NCI-H510A treated with DMSO at 0.1 percent for 48 hours (cell line): ENCODE measurements around the gene ARMC2.
"Not testable (repeated sequence)": the region's sequence is repeated elsewhere in the genome, so short reads cannot be mapped to it uniquely, and the experiment has no call there.

ENCODE experiments used
- DNase-seq: peaks from one replicate; lab custom pipeline; 2025; lab: John Stamatoyannopoulos, UW

ARMC2 gene

GRCh38 chr6:108832738-108833137 lies 15.5 kb upstream of the ARMC2 start:
- DNase-seq = no peak

- DNase-seq = peak; percentile 16
These were observed 12.9 kb upstream of the ARMC2 start for GRCh38 chr6:108835218-108835850.

GRCh38 chr6:108836061-108836460 lies 12.2 kb upstream of the ARMC2 start:
- DNase-seq = no peak

- DNase-seq = no peak
These were observed 10.8 kb upstream of the ARMC2 start for GRCh38 chr6:108837236-108837971.

- DNase-seq = no peak
These were observed 10.0 kb upstream of the ARMC2 start for GRCh38 chr6:108838101-108838717.

GRCh38 chr6:108839083-108839642 lies 9.1 kb upstream of the ARMC2 start:
- DNase-seq = no peak

- no peak for DNase-seq
These were observed 7.3 kb upstream of the ARMC2 start for GRCh38 chr6:108840919-108841318.

- no peak for DNase-seq
These were observed 6.8 kb upstream of the ARMC2 start for GRCh38 chr6:108841377-108841855.

GRCh38 chr6:108844135-108844534 lies 4.1 kb upstream of the ARMC2 start:
- no peak for DNase-seq

- no peak for DNase-seq
These were observed 3.1 kb upstream of the ARMC2 start for GRCh38 chr6:108845145-108845544.

- DNase-seq = no peak
These were observed 2.1 kb upstream of the ARMC2 start for GRCh38 chr6:108846101-108846500.

GRCh38 chr6:108846628-108847027 lies 1.6 kb upstream of the ARMC2 start:
- DNase-seq = no peak

GRCh38 chr6:108847738-108848115 lies 495 bp upstream of the ARMC2 start:
- no peak for DNase-seq

- DNase-seq = no peak
These were observed 2.6 kb downstream of the ARMC2 start for GRCh38 chr6:108850669-108851465.

- DNase-seq = no peak
These were observed 3.5 kb downstream of the ARMC2 start for GRCh38 chr6:108851756-108852155.

GRCh38 chr6:108853077-108853476 lies 4.9 kb downstream of the ARMC2 start:
- DNase-seq = no peak

GRCh38 chr6:108862479-108863191 lies 14.4 kb downstream of the ARMC2 start:
- no peak for DNase-seq

GRCh38 chr6:108865751-108866286 lies 17.6 kb downstream of the ARMC2 start:
- not testable (repeated sequence) for DNase-seq

GRCh38 chr6:108866798-108867197 lies 18.6 kb downstream of the ARMC2 start:
- DNase-seq = no peak

- DNase-seq = no peak
These were observed 20.4 kb downstream of the ARMC2 start for GRCh38 chr6:108868647-108869046.

GRCh38 chr6:108869876-108870275 lies 21.7 kb downstream of the ARMC2 start:
- peak; percentile 38 for DNase-seq
